Coronary artery (tissue), 2 donors: ENCODE results near the gene OCIAD2.
"Not testable (repeated sequence)": the region's sequence is repeated elsewhere in the genome, so short reads cannot be mapped to it uniquely, and the experiment has no call there.

ENCODE experiments used
- DNase-seq: peaks from one replicate; pipeline ENCODE4 v3.0.0-alpha.2; 2017; ENCODE audit warnings: low spot score
- H3K27ac ChIP-seq, 2 donors: fragments of 200-600 bp; sonication (generic); one replicate each; pipeline ENCODE4 v1.5.1; 2016 to 2019
- H3K4me3 ChIP-seq: fragments of 200-600 bp; sonication (generic); 2 replicates; pipeline ENCODE4 v1.5.1; 2016; ENCODE audit warnings: mild to moderate bottlenecking, moderate library complexity
- TF ChIP-seq, protein P1 (sequence below): fragments of 200-600 bp; sonication (generic); IDR thresholded peaks from one replicate; pipeline ENCODE4 v1.5.1; 2019; ENCODE audit warnings: antibody characterized with exemption

The OCIAD2 gene

DNA sequence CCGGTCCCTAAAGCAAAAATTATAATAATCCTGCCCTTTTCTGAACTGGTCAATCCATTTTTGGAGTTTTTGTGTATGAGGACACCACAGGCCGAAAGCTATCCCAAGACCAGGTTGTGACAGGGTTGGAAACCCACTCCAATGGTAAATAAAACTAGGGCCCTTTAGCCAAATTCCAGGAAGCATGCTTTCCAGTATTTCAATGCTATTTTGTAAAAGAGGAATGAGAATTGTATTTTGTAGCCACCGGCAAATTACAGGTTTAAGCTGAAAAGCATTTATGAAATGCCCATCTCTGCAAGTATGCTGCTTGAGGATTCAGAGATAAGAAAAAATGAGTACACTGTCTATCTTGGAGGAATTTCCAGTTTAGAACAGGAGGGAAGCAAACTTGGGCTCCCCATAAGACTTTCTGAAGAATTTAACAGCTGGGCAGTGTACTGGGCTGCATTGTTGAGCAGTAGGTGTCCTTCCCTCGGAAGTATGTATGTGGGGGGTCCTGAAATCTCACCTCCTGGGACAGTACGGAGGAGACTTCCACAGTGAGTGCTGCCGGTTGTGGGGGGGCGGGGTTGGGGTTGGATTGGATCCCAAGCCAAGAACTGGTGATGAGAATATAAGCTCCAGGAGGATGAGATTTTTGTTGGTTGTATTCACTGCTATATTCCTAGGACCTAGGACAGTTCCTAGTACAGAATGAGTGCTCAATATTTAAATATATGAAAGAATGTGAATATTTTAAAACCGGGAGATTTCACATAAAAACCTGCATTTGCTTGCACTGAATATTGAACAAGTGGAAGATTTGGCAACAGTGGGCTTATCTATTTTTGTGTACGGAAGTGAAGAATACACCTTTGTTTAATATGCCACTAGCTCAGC, 26.8 kb downstream of the OCIAD2 start:
- H3K27ac ChIP-seq, result no peak overlapping the region
- TF ChIP-seq, protein P1, sequence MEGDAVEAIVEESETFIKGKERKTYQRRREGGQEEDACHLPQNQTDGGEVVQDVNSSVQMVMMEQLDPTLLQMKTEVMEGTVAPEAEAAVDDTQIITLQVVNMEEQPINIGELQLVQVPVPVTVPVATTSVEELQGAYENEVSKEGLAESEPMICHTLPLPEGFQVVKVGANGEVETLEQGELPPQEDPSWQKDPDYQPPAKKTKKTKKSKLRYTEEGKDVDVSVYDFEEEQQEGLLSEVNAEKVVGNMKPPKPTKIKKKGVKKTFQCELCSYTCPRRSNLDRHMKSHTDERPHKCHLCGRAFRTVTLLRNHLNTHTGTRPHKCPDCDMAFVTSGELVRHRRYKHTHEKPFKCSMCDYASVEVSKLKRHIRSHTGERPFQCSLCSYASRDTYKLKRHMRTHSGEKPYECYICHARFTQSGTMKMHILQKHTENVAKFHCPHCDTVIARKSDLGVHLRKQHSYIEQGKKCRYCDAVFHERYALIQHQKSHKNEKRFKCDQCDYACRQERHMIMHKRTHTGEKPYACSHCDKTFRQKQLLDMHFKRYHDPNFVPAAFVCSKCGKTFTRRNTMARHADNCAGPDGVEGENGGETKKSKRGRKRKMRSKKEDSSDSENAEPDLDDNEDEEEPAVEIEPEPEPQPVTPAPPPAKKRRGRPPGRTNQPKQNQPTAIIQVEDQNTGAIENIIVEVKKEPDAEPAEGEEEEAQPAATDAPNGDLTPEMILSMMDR, result no peak
- DNase-seq, result no peak

DNA sequence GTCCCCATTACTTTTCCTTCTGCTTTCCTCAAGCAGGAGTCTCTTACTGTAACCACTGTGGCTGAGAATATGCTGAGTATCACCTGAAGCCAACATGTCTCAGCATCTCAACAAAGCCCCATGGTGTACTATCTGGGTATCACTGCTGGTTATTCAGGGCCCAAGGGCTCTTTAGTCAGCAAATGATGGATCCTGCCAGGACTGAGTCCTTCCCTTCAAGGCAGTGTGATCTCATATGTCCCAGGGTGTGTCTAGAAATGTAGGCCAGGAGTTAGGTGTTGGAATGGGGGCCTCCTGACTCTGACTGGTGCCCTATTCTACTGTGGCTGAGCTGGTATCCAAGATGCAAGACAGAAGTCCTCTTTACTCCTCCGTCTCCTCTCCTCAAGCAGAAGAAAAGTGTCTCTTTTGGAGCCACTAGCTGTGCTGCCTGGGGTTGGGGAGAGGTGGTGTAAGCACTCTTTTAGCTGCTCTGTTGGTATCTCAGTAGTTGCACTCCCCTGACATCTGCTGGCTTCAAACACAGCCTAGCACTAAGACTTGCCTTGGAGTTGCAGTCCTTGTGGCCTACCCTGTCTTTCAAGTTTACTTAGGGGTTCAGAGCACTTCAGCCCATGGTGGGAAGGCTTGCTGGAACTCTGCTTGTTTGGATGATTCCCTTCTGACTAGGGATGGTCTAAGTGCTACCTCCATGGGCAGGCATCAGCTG, 28.6 kb downstream of the OCIAD2 start:
- DNase-seq, result no peak
- H3K4me3 ChIP-seq, result no peak overlapping the region
- H3K27ac ChIP-seq, result no peak overlapping the region
- TF ChIP-seq, protein P1, result no peak

More for the DNA sequence above, 26.8 kb downstream of the OCIAD2 start:
- H3K4me3 ChIP-seq, result no peak overlapping the region

DNA sequence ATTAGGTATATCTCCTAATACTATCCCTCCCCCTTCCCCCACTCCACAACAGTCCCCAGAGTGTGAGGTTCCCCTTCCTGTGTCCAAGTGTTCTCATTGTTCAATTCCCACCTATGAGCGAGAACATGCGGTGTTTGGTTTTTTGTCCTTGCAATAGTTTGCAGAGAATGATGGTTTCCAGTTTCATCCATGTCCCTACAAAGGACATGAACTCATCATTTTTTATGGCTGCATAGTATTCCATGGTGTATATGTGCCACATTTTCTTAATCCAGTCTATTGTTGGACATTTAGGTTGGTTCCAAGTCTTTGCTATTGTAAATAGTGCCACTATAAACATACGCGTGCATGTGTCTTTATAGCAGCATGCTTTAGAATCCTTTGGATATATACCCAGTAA, 41.9 kb downstream of the OCIAD2 start:
- not testable (repeated sequence) for DNase-seq, H3K4me3 ChIP-seq, H3K27ac ChIP-seq

DNA sequence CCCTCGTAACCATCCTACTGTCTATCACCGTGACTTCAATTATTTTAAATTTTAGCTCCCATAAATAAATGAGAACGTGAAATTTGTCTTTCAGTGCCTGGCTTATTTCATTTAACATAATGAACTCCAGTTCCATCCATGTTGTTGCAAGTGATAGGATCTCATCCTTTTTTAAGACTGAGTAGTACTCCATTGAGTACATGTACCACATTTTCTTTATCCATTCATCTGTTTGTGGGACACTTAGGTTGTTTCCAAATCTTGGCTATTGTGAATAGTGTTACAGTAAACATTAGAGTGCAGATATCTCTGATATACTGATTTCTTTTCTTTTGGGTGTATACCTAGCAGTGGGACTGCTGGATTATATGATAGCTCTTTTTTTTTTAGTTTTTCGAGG, 42.8 kb downstream of the OCIAD2 start:
- DNase-seq, result no peak
- Histone ChIP-seq H3K4me3 (no peak overlapping the region), H3K27ac (no peak overlapping the region)
- TF ChIP-seq, protein P1, result no peak

DNA sequence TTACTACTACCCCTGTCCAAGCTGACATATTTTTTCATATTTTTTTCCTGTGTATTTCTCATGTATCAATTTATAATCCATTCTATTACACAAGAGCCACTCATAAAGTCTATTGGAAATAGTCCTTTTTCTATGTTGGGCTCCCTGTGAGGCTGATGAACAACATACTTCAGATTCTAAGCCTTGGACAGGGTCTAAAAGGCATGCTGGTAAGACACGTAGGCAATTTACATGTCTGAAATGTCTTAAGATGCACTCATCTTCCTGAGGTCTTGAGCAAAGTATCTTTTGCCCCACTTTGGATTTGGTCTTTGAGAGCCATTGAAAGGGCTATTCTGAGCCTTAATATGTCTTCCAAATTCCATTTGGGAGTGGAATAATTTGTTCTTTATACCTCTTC, 43.9 kb downstream of the OCIAD2 start:
- Histone ChIP-seq H3K4me3 (no peak overlapping the region), H3K27ac (no peak overlapping the region)
- DNase-seq, result no peak
- TF ChIP-seq, protein P1, result no peak

DNA sequence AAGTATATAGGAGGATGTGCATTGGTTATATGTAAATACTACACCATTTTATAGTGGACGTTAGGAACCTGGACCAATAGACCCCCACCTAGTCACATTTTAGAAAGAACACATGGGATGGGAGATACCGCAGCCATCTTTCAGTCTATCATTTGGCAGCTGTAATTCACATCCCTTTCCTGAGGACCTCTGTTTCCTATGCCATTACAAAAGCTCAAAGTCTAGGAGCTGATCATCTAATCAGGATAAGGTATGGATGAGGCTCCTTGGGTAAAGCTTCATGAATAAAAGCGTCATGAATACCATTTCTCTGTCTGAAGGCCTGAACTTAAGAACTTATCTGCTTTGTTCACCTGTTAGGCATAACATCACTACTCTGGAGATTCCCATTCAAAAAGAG, 44.5 kb downstream of the OCIAD2 start:
- H3K4me3 ChIP-seq, result no peak overlapping the region
- no peak overlapping the region for H3K27ac ChIP-seq
- TF ChIP-seq, protein P1, result no peak
- no peak for DNase-seq

DNA sequence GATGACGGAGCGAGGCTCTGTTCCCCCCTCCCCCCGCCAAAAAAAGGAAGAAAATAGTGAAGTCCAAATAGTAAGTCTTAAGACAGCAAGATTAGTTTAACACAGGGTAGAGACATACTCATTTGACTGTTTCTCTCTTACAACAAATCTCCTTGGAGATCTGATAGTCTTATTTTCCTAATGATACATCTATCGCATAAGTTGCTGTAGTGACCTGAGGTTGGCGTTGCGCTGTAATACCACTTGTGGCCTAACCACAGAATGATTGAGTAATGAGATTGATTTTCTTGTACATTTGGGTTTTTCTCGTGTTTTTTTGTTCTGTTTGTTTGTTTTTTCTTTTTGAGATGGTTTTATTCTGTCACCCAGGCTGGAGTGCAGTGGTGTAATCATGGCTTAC, 48.4 kb downstream of the OCIAD2 start:
- no peak overlapping the region for H3K27ac ChIP-seq
- no peak for DNase-seq
- no peak overlapping the region for H3K4me3 ChIP-seq
- TF ChIP-seq, protein P1, result no peak
